Non-pigmented ciliary epithelial cell (primary cell): Measurements from ENCODE around the gene GLI2.

Experiments used
- DNase-seq: peaks from one replicate; pipeline ENCODE4 v3.0.0-alpha.2; 2010; ENCODE audit warnings: low read depth

The GLI2 gene

DNA sequence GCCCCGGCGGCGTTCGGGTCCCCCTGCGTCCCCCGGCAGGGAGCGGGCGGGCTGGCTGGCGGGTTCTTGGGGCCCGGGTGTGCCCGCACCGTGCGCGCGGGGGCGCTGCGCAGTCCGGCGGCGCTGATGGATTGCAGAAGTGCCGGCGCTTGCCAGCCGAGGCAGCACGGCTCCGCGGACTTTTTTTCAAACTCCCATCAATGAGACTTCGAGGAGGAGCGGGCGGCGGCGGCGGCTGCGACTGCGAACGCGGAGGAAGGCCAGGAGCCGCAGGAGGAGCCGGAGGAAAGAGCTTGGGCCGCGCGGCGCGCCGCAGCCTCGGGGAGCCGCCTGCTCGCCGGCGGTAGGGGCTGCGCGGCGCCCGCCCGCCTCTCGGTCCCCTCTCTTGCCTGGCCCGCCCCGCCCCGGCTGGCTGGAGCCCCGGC, at the start of gene GLI2:
Gene GLI2 (plus strand): TSS at position 123 of the 425 bp plus-strand sequence. CDS start 61,453 bp downstream, outside the sequence.
- no peak for DNase-seq

DNA sequence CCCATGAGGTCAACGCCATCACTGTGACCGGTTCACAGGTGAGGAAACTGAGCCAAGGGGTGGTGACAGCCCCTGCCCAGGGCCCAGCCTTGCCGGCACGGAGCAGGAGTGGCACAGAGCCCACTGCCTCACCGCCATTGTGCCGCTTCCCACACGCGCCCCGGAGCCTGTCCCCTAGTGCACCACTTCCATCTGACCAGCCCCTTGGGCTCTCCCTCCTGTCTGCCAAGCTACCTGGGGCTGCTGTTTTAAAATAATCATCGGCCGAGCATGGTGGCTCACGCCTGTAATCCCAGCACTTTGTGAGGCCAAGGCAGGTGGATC, 49.7 kb upstream of the GLI2 start:
- DNase-seq = no peak

- no peak for DNase-seq
Measured at GRCh38 chr2:120686511-120687168, 49.0 kb upstream of the GLI2 start.

DNA sequence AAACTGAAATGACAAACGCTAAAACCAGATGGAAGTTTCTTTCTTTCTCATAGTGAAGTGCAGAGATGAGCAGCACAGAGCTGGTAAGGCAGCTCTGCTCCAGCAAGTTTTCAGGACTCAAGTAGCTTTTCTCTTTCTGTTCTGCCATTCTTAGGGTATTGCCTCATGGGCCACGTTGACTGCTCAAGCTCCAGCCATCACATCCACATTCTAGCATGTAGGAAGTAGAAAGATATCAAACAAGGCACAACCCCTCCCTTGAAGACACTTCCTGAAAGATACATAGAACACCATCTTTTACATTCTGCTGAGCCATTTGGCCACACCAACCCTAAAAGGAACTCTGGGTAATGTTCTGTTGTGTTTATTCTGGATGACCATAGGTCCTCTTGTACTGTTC, 48.5 kb upstream of the GLI2 start:
- no peak for DNase-seq

DNA sequence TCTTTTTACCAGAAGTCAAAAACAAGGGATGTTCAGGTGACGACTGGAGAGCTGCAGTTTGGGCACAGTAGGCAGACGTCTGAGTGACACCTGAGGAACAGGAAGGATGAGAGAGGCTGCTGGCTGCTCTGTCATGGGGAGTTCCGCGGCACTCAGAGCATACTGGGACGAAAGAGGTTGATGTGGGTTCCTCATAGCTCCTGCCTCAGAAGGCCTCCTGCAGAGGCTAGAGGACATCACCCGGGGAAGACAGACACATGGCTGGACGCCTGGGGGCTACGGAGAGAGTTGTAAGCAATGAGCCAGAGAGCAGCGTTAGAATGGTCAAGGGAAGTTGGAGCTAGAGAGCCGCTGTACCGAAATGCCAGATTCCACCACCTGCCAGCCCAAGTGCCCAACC, 45.1 kb upstream of the GLI2 start:
- no peak for DNase-seq

DNA sequence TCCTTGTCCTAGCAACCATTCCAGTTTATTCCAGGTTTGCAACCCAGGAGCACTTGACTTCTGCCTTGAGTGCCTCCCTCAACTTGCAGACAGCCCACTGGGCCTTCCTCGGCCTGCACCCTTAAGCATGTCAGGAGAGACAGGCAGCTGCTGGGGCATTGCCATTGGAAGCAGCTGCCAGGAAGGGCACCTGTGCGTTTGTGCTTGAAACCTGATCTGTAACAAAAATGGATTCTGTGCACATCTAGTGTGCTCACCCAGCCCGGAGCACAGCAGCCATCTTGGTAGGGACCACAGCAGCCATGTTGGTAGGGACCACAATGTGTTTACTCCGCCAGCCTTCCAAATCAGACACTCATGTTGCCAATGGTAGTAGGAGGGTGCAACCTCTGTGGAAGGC, 44.3 kb upstream of the GLI2 start:
- DNase-seq = no peak

- DNase-seq = no peak
Measured at GRCh38 chr2:120692691-120693090, 43.0 kb upstream of the GLI2 start.

DNA sequence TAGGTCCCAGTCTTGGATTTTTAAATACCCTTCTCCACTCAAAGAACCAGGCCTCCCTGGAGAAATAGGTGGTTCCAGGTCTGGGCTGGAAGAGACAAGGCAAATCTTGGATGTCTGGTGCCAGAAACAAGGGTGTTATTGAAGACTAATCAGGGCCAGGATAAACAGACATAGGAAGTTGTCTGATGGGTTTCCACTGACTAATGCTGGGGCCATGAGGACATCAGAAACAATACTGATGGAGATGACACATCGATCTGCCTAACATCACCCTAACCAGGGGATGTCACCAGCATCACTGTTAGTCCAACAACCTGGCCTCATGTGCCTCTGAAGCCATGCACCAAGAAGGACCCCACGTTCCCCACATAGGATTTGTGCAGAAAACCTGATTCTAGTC, 42.5 kb upstream of the GLI2 start:
- DNase-seq = no peak

GRCh38 chr2:120694034-120694433, 41.6 kb upstream of the GLI2 start:
- no peak for DNase-seq

- DNase-seq = no peak
Measured at GRCh38 chr2:120697471-120697870, 38.2 kb upstream of the GLI2 start.

DNA sequence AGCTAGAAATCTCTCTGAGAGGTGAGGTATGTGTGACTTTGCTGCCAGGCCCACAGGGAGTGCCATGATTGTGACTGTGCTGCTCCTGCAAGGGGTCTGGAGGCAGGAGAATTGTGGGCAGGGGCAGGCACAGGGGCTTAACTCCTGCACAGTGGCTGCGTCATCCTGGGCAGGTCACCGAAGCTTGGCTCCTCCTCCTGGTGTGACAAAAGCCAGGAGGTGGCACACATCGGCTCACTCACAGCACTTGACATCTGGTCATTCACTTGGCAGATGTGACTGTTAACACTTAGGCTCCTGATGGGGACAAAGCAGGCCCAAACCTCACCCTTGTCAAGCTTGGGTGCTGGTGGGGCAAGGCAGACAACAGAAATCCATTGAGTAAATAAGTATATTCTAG, 36.4 kb upstream of the GLI2 start:
- DNase-seq = no peak

- no peak for DNase-seq
Measured at GRCh38 chr2:120700659-120701058, 35.0 kb upstream of the GLI2 start.

DNA sequence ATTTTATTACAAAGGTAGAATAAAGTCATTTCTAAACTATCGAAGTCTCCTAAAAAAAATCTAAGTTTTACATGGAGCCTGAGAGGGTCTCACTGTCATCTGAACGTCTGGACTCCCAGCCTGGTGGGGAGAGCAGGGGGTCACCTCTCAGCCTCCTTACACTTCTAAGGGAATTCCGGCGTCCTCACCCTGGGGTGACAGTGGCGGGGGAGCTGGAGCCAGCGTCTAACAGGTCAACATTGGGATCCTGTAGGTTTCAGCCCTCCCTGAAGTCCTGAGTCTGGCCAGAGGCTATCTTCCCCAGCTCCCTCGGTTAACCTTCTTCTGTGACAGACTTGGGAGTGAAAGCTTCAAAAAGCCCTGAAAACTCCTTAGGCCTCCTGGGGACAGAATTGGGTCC, 34.6 kb upstream of the GLI2 start:
- no peak for DNase-seq

GRCh38 chr2:120701499-120701898, 34.2 kb upstream of the GLI2 start:
- no peak for DNase-seq

GRCh38 chr2:120702061-120702460, 33.6 kb upstream of the GLI2 start:
- no peak for DNase-seq

DNA sequence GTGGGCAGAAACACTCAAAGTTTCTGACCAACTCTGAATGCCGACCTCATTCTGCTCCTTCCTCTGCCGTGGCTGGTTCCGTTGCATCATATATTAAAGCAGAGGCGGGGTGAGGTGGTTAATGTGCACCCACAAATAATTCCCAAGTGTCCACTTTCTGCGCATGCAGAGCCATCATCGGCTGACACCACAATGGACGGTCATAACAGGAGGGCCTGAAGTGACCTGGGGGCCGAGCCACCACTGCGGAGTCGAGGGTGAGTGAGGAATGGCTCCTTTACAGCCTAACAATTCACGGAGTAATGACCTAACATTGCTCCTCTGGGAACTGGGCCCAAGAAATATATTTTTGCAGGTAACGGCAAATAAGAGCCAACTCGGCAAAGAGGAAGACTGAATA, 32.9 kb upstream of the GLI2 start:
- no peak for DNase-seq

DNA sequence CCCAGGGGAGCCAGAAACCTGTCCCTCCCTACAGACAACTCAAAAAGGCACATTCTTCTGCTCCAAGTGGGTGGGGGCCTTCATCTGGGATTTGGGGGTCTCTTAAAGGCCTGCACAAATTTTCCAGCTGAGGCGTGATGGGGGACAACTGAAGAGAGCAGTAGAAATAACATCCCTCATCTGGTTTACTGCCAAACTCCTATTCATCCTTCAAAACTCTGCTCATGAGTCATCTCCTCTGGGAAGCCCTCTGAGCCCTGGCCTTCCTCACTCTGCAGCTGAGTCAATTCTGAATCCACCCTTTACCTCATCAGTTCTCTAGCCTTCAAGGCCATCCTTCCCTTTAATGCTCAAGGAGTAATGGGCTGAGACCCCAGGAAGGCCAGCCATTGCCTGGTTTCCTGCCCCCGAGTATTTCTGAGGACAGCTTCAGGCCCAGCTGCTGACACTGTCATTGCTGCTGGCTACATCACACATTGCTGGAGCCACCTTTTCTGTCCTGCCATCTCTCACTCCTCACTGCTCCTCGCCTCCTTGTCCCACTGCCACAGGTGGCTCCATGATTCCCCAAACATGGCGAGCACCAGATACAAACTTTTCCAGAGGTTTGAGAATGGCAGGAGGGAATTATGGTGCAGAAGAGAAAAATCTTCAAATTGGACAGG, 32.2 kb upstream of the GLI2 start:
- peak; percentile 22 for DNase-seq

- DNase-seq = no peak
Measured at GRCh38 chr2:120704696-120705095, 31.0 kb upstream of the GLI2 start.

DNA sequence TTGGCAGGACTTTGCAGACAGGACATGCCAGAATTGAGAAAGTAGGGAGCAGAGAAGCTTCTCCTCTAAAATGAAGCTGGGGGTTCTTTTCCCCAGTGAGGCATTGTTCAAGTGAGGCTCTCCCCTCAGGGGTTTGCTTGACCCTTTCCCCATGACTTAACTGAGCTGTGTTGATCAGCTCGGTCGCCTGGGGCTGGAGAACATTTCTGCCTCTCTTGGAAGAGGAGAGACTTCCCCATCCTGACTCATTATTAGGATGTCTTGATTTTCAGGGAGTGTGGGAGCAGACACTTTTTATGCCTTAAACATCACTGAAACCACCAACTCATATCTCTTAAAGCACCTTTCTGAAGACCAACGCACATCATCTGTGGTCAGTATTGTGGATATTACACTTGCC, 27.9 kb upstream of the GLI2 start:
- no peak for DNase-seq

- DNase-seq = no peak
Measured at GRCh38 chr2:120708944-120709607, 26.6 kb upstream of the GLI2 start.

DNA sequence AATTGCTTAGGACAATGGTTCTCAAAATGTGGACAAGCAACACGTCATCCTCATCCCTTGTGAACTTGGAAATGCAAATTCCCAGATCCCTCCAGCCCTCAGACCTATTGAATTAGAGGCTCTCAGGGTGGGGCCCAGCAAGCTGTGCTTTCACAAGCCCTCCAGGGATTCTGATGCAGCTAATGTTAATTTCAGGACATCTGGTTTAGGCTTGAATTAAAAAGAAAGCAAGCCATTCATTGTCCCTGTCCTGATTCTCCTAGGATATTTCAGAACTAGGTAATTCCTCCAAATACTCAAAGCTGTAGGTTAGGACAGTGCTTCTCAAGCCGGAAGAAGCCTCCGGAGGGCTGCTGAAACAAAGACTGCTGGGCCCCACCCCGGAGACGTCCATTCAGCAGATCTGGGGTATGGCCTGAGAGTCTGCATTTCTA, 26.0 kb upstream of the GLI2 start:
- no peak for DNase-seq

DNA sequence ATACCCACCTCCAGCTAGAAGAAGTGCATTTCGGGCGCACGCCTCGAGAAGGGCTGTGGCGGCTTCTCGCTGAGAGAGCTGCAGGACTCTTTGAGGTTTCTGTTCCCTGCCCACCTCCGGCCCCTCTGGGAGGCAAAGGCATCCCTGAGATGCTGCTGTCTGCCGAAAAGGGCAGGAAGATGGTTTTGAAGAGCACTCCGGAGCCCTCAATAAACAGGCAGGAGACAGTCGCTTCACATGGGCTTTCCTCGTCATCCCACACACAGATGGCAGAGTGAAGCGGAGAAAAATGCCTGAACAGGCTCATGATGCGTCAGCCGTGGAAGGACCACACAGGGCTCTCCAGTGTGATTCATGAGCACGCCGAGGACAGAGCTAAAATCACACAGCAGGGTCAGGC, 25.4 kb upstream of the GLI2 start:
- peak; percentile 48 for DNase-seq

GRCh38 chr2:120711694-120712093, 24.0 kb upstream of the GLI2 start:
- no peak for DNase-seq
